ENCODE data around the gene SYCE1.

SYCE1 gene

DNA sequence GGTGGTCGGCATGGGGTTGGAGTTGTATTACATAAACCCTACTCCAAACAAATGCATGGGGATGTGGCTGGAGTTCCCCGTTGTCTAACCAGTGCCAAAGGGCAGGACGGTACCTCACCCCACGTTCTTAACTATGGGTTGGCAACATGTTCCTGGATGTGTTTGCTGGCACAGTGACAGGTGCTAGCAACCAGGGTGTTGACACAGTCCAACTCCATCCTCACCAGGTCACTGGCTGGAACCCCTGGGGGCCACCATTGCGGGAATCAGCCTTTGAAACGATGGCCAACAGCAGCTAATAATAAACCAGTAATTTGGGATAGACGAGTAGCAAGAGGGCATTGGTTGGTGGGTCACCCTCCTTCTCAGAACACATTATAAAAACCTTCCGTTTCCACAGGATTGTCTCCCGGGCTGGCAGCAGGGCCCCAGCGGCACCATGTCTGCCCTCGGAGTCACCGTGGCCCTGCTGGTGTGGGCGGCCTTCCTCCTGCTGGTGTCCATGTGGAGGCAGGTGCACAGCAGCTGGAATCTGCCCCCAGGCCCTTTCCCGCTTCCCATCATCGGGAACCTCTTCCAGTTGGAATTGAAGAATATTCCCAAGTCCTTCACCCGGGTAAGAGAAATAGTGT, 38.3 kb downstream of the SYCE1 start, which contains the start of gene CYP2E1:
Gene CYP2E1, plus strand, starts transcription at position 407 of the 632 bp plus-strand sequence. Its CDS starts 33 bp downstream, at position 440.
- Histone ChIP-seq H3K9me3 (ENCODE audit: insufficient read depth, low read length) (no peaks in the 10 kb centered on the region), H3K9ac (ENCODE audit: low read length) (no peak within 1 kb of the TSS)

DNA sequence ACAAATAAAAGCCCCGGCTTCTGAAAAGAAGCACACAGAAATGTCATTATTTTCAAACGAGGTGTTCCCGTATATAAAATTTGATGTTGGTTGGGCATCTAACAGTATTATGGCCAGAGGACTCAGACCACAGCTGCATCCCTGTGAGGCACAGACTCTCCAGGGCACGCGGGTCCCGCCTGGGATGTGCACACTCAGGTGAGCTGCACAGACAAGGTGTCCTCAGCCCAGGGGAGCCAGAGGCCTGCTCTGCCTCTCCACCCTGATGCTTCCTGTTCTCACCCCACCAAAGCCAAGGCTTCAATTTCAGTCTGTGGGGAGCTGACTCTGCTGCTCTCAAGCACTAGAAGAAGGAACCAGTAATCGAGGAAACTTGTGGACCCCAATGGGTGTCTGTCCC, 39.9 kb downstream of the SYCE1 start:
- H3F3A ChIP-seq (ENCODE audit: insufficient read depth): no peaks in the 10 kb centered on the region
- no peaks in the 10 kb centered on the region for H3K9me3 ChIP-seq (ENCODE audit: insufficient read depth, low read length)
- no peaks in the 10 kb centered on the region; the same call in 1 of the 2 replicates for H3K27me3 ChIP-seq (ENCODE audit: low read length)
- no peak overlapping the region for H3K4me3 ChIP-seq (ENCODE audit: insufficient read depth, low read length, poor library complexity, severe bottlenecking)
- no peak overlapping the region for H3K27ac ChIP-seq (ENCODE audit: low read depth, low read length)
- no peaks in the 10 kb centered on the region for H3K36me3 ChIP-seq (ENCODE audit: low read length)
- no peaks in the 10 kb centered on the region for H3K9me2 ChIP-seq (replicated peaks; ENCODE audit: insufficient read depth, low read length)
- no peak overlapping the region for H3K4me2 ChIP-seq (ENCODE audit: low read depth, low read length, poor library complexity, severe bottlenecking)
- H3K79me2 ChIP-seq (ENCODE audit: insufficient read depth, low read length): no peaks in the 10 kb centered on the region
- H4K20me1 ChIP-seq (ENCODE audit: low read depth, low read length): no peaks in the 10 kb centered on the region
- no peak overlapping the region for H3K9ac ChIP-seq (ENCODE audit: low read length)
- TF ChIP-seq EZH2phosphoT487 (conservative IDR thresholded peaks at IDR 0.05; ENCODE audit: low read length): no peak
- TF ChIP-seq, protein P1, sequence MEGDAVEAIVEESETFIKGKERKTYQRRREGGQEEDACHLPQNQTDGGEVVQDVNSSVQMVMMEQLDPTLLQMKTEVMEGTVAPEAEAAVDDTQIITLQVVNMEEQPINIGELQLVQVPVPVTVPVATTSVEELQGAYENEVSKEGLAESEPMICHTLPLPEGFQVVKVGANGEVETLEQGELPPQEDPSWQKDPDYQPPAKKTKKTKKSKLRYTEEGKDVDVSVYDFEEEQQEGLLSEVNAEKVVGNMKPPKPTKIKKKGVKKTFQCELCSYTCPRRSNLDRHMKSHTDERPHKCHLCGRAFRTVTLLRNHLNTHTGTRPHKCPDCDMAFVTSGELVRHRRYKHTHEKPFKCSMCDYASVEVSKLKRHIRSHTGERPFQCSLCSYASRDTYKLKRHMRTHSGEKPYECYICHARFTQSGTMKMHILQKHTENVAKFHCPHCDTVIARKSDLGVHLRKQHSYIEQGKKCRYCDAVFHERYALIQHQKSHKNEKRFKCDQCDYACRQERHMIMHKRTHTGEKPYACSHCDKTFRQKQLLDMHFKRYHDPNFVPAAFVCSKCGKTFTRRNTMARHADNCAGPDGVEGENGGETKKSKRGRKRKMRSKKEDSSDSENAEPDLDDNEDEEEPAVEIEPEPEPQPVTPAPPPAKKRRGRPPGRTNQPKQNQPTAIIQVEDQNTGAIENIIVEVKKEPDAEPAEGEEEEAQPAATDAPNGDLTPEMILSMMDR (IDR thresholded peaks at IDR 0.05; ENCODE audit: insufficient read depth, low read length, poor library complexity, severe bottlenecking): no peak
- no peak overlapping the region for H2AFZ ChIP-seq (ENCODE audit: low read depth, low read length, severe bottlenecking)

More for the DNA sequence above, 38.3 kb downstream of the SYCE1 start, which contains the start of gene CYP2E1:
- Histone ChIP-seq H3K4me3 (ENCODE audit: insufficient read depth, low read length, poor library complexity, severe bottlenecking) (no peak within 1 kb of the TSS), H3K36me3 (ENCODE audit: low read length) (no peaks in the 10 kb centered on the region), H3K27me3 (ENCODE audit: low read length) (no peaks in the 10 kb centered on the region; the same call in 1 of the 2 replicates), H3K27ac (ENCODE audit: low read depth, low read length) (no peak within 1 kb of the TSS), H3F3A (ENCODE audit: insufficient read depth) (no peaks in the 10 kb centered on the region), H2AFZ (ENCODE audit: low read depth, low read length, severe bottlenecking) (no peak within 1 kb of the TSS), H4K20me1 (ENCODE audit: low read depth, low read length) (no peaks in the 10 kb centered on the region), H3K9me2 (replicated peaks; ENCODE audit: insufficient read depth, low read length) (no peaks in the 10 kb centered on the region), H3K79me2 (ENCODE audit: insufficient read depth, low read length) (no peaks in the 10 kb centered on the region), H3K4me2 (ENCODE audit: low read depth, low read length, poor library complexity, severe bottlenecking) (no peak within 1 kb of the TSS)
- no peak for TF ChIP-seq EZH2phosphoT487 (conservative IDR thresholded peaks at IDR 0.05; ENCODE audit: low read length)
- TF ChIP-seq, protein P1 (IDR thresholded peaks at IDR 0.05; ENCODE audit: insufficient read depth, low read length, poor library complexity, severe bottlenecking): no peak

DNA sequence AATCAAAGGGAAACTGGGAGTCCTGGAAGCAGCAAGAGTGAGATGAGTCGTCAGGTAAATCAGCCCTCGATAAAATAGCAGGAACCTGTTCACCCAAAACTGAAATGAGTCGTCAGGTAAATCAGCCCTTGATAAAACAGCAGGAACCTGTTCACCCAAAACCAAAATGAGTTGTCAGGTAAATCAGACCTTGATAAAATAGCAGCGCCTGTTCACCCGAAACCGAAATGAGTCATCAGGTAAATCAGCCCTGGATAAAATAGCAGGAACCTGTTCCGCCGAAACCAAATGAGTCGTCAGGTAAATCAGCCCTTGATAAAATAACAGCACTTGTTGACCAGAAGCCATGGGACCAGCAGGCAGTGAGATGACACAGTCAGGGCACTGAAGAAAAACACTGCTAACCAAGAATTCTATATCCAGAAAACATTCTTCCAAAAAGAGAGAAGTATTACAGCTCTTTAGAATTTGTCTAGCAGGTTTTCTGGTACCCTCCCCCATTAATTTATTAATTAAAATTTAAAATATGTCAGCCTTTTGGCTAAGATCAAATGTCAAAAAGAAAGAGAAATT, 41.7 kb downstream of the SYCE1 start:
- Histone ChIP-seq H3K79me2 (ENCODE audit: insufficient read depth, low read length) (no peaks in the 10 kb centered on the region), H3K4me2 (ENCODE audit: low read depth, low read length, poor library complexity, severe bottlenecking) (no peak overlapping the region), H3K4me3 (ENCODE audit: insufficient read depth, low read length, poor library complexity, severe bottlenecking) (no peak overlapping the region), H3K27me3 (ENCODE audit: low read length) (no peaks in the 10 kb centered on the region; the same call in 1 of the 2 replicates), H2AFZ (ENCODE audit: low read depth, low read length, severe bottlenecking) (no peak overlapping the region), H3K9me3 (ENCODE audit: insufficient read depth, low read length) (no peaks in the 10 kb centered on the region), H3K9me2 (replicated peaks; ENCODE audit: insufficient read depth, low read length) (no peaks in the 10 kb centered on the region), H3K27ac (ENCODE audit: low read depth, low read length) (no peak overlapping the region), H3K36me3 (ENCODE audit: low read length) (no peaks in the 10 kb centered on the region), H3K9ac (ENCODE audit: low read length) (no peak overlapping the region), H4K20me1 (ENCODE audit: low read depth, low read length) (no peaks in the 10 kb centered on the region), H3F3A (ENCODE audit: insufficient read depth) (no peaks in the 10 kb centered on the region)
- TF ChIP-seq, protein P1 (IDR thresholded peaks at IDR 0.05; ENCODE audit: insufficient read depth, low read length, poor library complexity, severe bottlenecking): no peak
- no peak for TF ChIP-seq EZH2phosphoT487 (conservative IDR thresholded peaks at IDR 0.05; ENCODE audit: low read length)

Data from SU-DHL-6 (cell line).